GM23248 (cell line): ENCODE data around the gene CIDEB.

Experiments used
- EZH2 ChIP-seq: fragments of 200-600 bp; sonication (generic); IDR thresholded peaks from 2 replicates; pipeline ENCODE4 v1.6.1; 2018; ENCODE audit warnings: antibody characterized with exemption, mild to moderate bottlenecking; ENCODE audit not compliant: insufficient read depth, poor library complexity, severe bottlenecking
- EZH2phosphoT487 ChIP-seq: fragments of 200-600 bp; sonication (generic); IDR thresholded peaks from 2 replicates; pipeline ENCODE4 v1.6.1; 2018; ENCODE audit warnings: antibody characterized with exemption, moderate library complexity, mild to moderate bottlenecking, low read depth; ENCODE audit not compliant: insufficient read depth

DNA sequence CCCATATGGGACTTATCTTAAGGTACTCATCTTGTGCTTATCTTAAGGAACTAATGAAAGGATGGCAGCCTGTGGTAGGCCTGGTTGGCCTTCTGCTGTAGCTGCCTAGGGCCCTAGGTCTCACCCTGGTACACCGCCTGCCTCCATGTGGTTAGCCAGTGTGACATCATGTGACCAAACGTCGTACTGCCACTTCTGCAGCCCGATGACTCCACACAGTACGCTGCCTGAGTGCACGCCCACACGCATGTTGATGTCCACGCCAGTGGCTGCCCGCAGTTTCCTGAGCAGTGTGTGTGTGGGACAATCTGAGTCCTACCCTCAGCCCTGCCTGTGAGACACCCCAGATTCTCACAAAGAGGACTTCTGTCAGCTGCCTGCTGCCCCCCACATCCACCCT, 22.0 kb upstream of the CIDEB start:
- no peak for TF ChIP-seq EZH2
- no peak for TF ChIP-seq EZH2phosphoT487
